HepG2 (cell line): ENCODE measurements around the gene PHEX. TPM values are rescaled to one million over a fixed set of nuclear protein-coding genes. Genes with fewer than 3 reads are reported as not detected.

Experiments used
- ATAC-seq: fragments of 200-7000 bp; cut with Tn5 transposase; 3 replicates; pipeline ENCODE4 v1.9.1; 2020; ENCODE audit warnings: mild to moderate bottlenecking, moderate library complexity
- BruUV-seq: library from RNA; stranded (reverse); fragments of 400-500 nt; replicated peaks from 2 replicates; lab custom pipeline; 2021; lab: Mats Ljungman, UMichigan
- CTCF ChIA-PET: fragments of 300-600 bp; formaldehyde crosslinking; extraction: SDS; loops from one replicate; lab custom pipeline; 2021; ENCODE audit warnings: low total read pairs, inconsistent platforms, low intra/inter-chr PET ratio; lab: Yijun Ruan, JAX
- POLR2A ChIA-PET: fragments of 350-600 bp; sonication (Branson Sonifier 250); formaldehyde crosslinking; loops from one replicate; lab custom pipeline; 2020; ENCODE audit warnings: antibody characterized with exemption, inconsistent platforms; lab: Yijun Ruan, JAX
- DNase-seq: peaks from one replicate; pipeline ENCODE4 v3.0.0-alpha.2; 2015; ENCODE audit warnings: low spot score
- FAIRE-seq: peaks from 3 replicates; lab custom pipeline; 2011; peaks lifted over from hg19 to GRCh38; lab: Jason Lieb, UNC
- H2AFZ ChIP-seq: one replicate; pipeline ENCODE4 v1.6.1; 2011; ENCODE audit warnings: low read length, inconsistent platforms
- H3K27ac ChIP-seq: fragments of 300-600 bp; 3 replicates; pipeline ENCODE4 v1.8.0; 2011; ENCODE audit warnings: mixed run types, mild to moderate bottlenecking, mixed read lengths, low read length, inconsistent platforms; ENCODE audit not compliant: insufficient read depth; ENCODE audit errors: extremely low read length
- H3K27me3 ChIP-seq, 2 experiments: fragments of 200-600 bp in 1 of 2; 2 replicates in 1 of 2; 3 replicates in 1 of 2; pipeline versions ENCODE4 v1.6.0 to v1.8.0; 2011; ENCODE audit warnings: low read length in 2 of 2, mild to moderate bottlenecking in 2 of 2, moderate library complexity in 2 of 2, inconsistent platforms in 1 of 2; ENCODE audit not compliant: insufficient read depth in 2 of 2, control insufficient read depth in 1 of 2
- H3K36me3 ChIP-seq, 2 experiments: fragments of 200-600 bp in 1 of 2; replicated peaks in 1 of 2; 2 replicates in 1 of 2; 3 replicates in 1 of 2; pipeline versions ENCODE4 v1.5.1 to v1.8.0; 2011; ENCODE audit warnings: low read length in 2 of 2, inconsistent platforms in 1 of 2; ENCODE audit not compliant: insufficient read depth in 2 of 2, control insufficient read depth in 1 of 2
- H3K4me1 ChIP-seq: 2 replicates; pipeline ENCODE4 v1.5.1; 2012; ENCODE audit warnings: low read length, inconsistent platforms; ENCODE audit not compliant: insufficient read depth
- H3K4me2 ChIP-seq: 2 replicates; pipeline ENCODE4 v1.6.0; 2011; ENCODE audit warnings: low read depth, low read length, inconsistent platforms
- H3K4me3 ChIP-seq, 3 experiments: fragments of 200-600 bp in 1 of 3; sonication (generic), shearing (Covaris generic) in 1 of 3; replicated peaks in 1 of 3; 2 replicates each; pipeline ENCODE4 v1.5.1; 2011 to 2016; ENCODE audit warnings: low read length in 3 of 3, inconsistent platforms in 2 of 3, low read depth in 2 of 3, mild to moderate bottlenecking in 2 of 3, control low read depth in 1 of 3, mixed read lengths in 1 of 3; ENCODE audit not compliant: insufficient read depth in 1 of 3
- H3K79me2 ChIP-seq: one replicate; pipeline ENCODE4 v1.6.1; 2011; ENCODE audit warnings: low read length, inconsistent platforms; ENCODE audit not compliant: insufficient read depth
- H3K9ac ChIP-seq: 2 replicates; pipeline ENCODE4 v1.6.0; 2011; ENCODE audit warnings: mild to moderate bottlenecking, low read depth, low read length, inconsistent platforms; ENCODE audit not compliant: insufficient read depth
- H3K9me3 ChIP-seq: 2 replicates; pipeline ENCODE4 v1.5.1; 2012; ENCODE audit warnings: mild to moderate bottlenecking, low read length
- H4K20me1 ChIP-seq: 2 replicates; pipeline ENCODE4 v1.6.0; 2011; ENCODE audit warnings: inconsistent platforms, mild to moderate bottlenecking, low read length, moderate library complexity; ENCODE audit not compliant: insufficient read depth
- ETV6 ChIP-seq: sonication (generic); formaldehyde crosslinking; conservative IDR thresholded peaks from 2 replicates; pipeline ENCODE4 v1.4.0; 2020; ENCODE audit warnings: missing genetic modification reagents
- GATA4 ChIP-seq: sonication (generic); IDR thresholded peaks from 2 replicates; pipeline ENCODE4 v1.6.1; 2016; ENCODE audit warnings: antibody characterized with exemption, low read depth, borderline replicate concordance
- JUNB ChIP-seq: sonication (generic); formaldehyde crosslinking; IDR thresholded peaks from 2 replicates; pipeline ENCODE4 v1.8.0; 2022; ENCODE audit warnings: missing genetic modification reagents, mild to moderate bottlenecking, borderline replicate concordance
- MTERF4 ChIP-seq: sonication (generic); formaldehyde crosslinking; IDR thresholded peaks from 2 replicates; pipeline ENCODE4 v1.8.0; 2023; ENCODE audit warnings: mild to moderate bottlenecking, missing genetic modification reagents
- REXO4 ChIP-seq: sonication (generic); formaldehyde crosslinking; IDR thresholded peaks from 2 replicates; pipeline ENCODE4 v1.8.0; 2022; ENCODE audit warnings: missing genetic modification reagents, mild to moderate bottlenecking, borderline replicate concordance
- SSRP1 ChIP-seq: IDR thresholded peaks from 2 replicates; pipeline ENCODE4 v1.6.1; 2016; ENCODE audit warnings: control low read depth
- TRAFD1 ChIP-seq: sonication (generic); formaldehyde crosslinking; IDR thresholded peaks from 2 replicates; pipeline ENCODE4 v1.5.1; 2020; ENCODE audit warnings: missing genetic modification reagents, mild to moderate bottlenecking, borderline replicate concordance
- ZNF30 ChIP-seq: sonication (generic); formaldehyde crosslinking; IDR thresholded peaks from 2 replicates; pipeline ENCODE4 v1.5.0; 2020; ENCODE audit warnings: mild to moderate bottlenecking, missing genetic modification reagents
- ZNF644 ChIP-seq: IDR thresholded peaks from 2 replicates; pipeline ENCODE4 v1.6.1; 2016; ENCODE audit warnings: low read depth
- WGBS: methylation state at CpG from one replicate; pipeline ENCODE4 v1.1.6; 2017; ENCODE audit warnings: low lambda C conversion rate; 5-methylcytosine and 5-hydroxymethylcytosine counted together
- in situ Hi-C: cut with HindIII; loops from 2 replicates; pipeline ENCODE4 v1.10.0; 2017; ENCODE audit warnings: low pct_unique_long_range_greater_than_20kb; ENCODE audit not compliant: extremely low pct_ligation_motif_present
- intact Hi-C: fragments of 100-400 bp; cut with micrococcal nuclease; formaldehyde crosslinking; loops from one replicate; pipeline ENCODE4 v1.10.0; 2022; ENCODE audit not compliant: unreplicated experiment
- polyA plus RNA-seq, 8 experiments: library from polyadenylated mRNA; depleted of rRNA in 3 of 8; stranded (reverse) in 7 of 8; unstranded in 1 of 8; fragments of >200 nt; fragmentation: Illumina TruSeq in 4 of 8; extraction: Trizol in 4 of 8; gene quantifications; 2 replicates each; pipeline versions ENCODE4 v1.2.1 to v1.2.3, GENCODE V29; 2011 to 2016; ENCODE audit warnings: low read depth in 4 of 8, missing spikeins in 1 of 8, mixed read lengths in 1 of 8; ENCODE audit not compliant: insufficient read depth in 1 of 8
- total RNA-seq, 5 experiments: library from RNA; depleted of rRNA; stranded (reverse); fragments of >200 nt; fragmentation: Illumina TruSeq; extraction: Trizol; gene quantifications; 2 replicates each; pipeline ENCODE4 v1.2.3, GENCODE V29; 2016; ENCODE audit warnings: low read depth in 1 of 5
- TF ChIP-seq, protein P1 (sequence below): sonication (generic); formaldehyde crosslinking; IDR thresholded peaks from 2 replicates; pipeline ENCODE4 v1.5.1; 2020; ENCODE audit warnings: missing genetic modification reagents, mild to moderate bottlenecking, borderline replicate concordance
- TF ChIP-seq, protein P2 (sequence below), 2 experiments: sonication (generic) in 1 of 2; formaldehyde crosslinking in 1 of 2; IDR thresholded peaks; 2 replicates each; pipeline versions ENCODE4 v1.5.1 to v1.6.1; 2011 to 2020; ENCODE audit warnings: borderline replicate concordance in 1 of 2, low read depth in 1 of 2, low read length in 1 of 2, mild to moderate bottlenecking in 1 of 2, missing genetic modification reagents in 1 of 2, moderate library complexity in 1 of 2

Gene PHEX
- total and polyA plus RNA-seq, 2 of the 13 experiments (the other 11 are each of a cell fraction or from before 2014, with no cell fraction given): 0.01 to 0.27 TPM

- Histone ChIP-seq H3K27me3 (no peaks in the 10 kb centered on the region), H3K27ac (no peak overlapping the region), H4K20me1 (no peaks in the 10 kb centered on the region), H3K4me2 (no peak overlapping the region), H3K4me3 (no peak overlapping the region), H3K9ac (no peak overlapping the region), H3K36me3 (no peaks in the 10 kb centered on the region), H3K9me3 (no peaks in the 10 kb centered on the region), H3K79me2 (no peaks in the 10 kb centered on the region), H2AFZ (no peak overlapping the region), H3K4me1 (no peaks in the 10 kb centered on the region)
- no TSS peak for BruUV-seq
- intact Hi-C loops: no loop called here
- in situ Hi-C loops: no loop called here
- CTCF ChIA-PET: no interaction called here
- WGBS: 66% methylated on average over 6 of the region's 6 CpGs
- no peak for FAIRE-seq
- TF ChIP-seq JUNB: no peak
- TF ChIP-seq ZNF30: no peak
- no peak for ATAC-seq
- POLR2A ChIA-PET: no interaction called here
- DNase-seq: no peak
Observed at GRCh38 chrX:22032506-22032905, 381 bp downstream of the PHEX start.

DNA sequence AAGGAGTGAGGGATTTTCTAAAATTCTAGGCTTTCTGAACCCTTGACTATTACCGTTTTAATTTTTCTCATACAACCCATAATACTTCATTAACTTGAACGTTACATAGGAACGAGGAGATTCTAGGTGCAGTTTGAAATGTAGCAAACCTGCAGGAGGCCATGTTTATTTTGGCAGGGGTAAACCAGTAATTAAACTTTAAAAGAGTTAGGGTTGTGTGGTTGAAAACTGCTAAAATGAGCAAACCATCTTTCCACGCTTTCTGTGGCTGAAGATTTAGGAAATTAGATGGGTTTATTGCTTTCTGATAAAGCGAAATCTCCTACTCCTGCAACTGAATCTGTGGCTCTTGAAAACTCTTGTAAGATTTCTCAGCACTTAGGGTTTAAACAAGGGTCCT lies 1.7 kb downstream of the PHEX start:
- ATAC-seq (no peak), FAIRE-seq (no peak), DNase-seq (no peak)
- BruUV-seq: no TSS peak
- no peaks in the 10 kb centered on the region for H3K36me3 ChIP-seq
- H3K79me2 ChIP-seq: no peaks in the 10 kb centered on the region
- intact Hi-C loops (no loop called here), in situ Hi-C loops (no loop called here)
- ChIA-PET CTCF (no interaction called here), POLR2A (no interaction called here)
- no peak overlapping the region for H3K4me2 ChIP-seq
- no peaks in the 10 kb centered on the region for H4K20me1 ChIP-seq
- no peaks in the 10 kb centered on the region for H3K27me3 ChIP-seq
- H2AFZ ChIP-seq: no peak overlapping the region
- WGBS: 61% methylated on average over 5 of the region's 5 CpGs
- H3K9ac ChIP-seq: no peak overlapping the region
- no peak overlapping the region for H3K27ac ChIP-seq
- H3K4me3 ChIP-seq: no peak overlapping the region
- no peaks in the 10 kb centered on the region for H3K9me3 ChIP-seq
- H3K4me1 ChIP-seq: no peaks in the 10 kb centered on the region
- TF ChIP-seq, protein P1, sequence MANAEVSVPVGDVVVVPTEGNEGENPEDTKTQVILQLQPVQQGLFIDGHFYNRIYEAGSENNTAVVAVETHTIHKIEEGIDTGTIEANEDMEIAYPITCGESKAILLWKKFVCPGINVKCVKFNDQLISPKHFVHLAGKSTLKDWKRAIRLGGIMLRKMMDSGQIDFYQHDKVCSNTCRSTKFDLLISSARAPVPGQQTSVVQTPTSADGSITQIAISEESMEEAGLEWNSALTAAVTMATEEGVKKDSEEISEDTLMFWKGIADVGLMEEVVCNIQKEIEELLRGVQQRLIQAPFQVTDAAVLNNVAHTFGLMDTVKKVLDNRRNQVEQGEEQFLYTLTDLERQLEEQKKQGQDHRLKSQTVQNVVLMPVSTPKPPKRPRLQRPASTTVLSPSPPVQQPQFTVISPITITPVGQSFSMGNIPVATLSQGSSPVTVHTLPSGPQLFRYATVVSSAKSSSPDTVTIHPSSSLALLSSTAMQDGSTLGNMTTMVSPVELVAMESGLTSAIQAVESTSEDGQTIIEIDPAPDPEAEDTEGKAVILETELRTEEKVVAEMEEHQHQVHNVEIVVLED (CRISPR knock-in tag): no peak
- no peak for TF ChIP-seq ZNF644 (CRISPR knock-in tag)
- TF ChIP-seq, protein P2, sequence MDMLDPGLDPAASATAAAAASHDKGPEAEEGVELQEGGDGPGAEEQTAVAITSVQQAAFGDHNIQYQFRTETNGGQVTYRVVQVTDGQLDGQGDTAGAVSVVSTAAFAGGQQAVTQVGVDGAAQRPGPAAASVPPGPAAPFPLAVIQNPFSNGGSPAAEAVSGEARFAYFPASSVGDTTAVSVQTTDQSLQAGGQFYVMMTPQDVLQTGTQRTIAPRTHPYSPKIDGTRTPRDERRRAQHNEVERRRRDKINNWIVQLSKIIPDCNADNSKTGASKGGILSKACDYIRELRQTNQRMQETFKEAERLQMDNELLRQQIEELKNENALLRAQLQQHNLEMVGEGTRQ (IDR thresholded peaks at IDR 0.05; ENCODE audit: low read depth, low read length): no peak
- TF ChIP-seq, protein P2 (CRISPR knock-in tag; IDR thresholded peaks at IDR 0.05; ENCODE audit: borderline replicate concordance): no peak
- no peak for TF ChIP-seq TRAFD1 (CRISPR knock-in tag)
- no peak for TF ChIP-seq ETV6 (CRISPR knock-in tag)
- TF ChIP-seq GATA4: no peak
- TF ChIP-seq REXO4 (CRISPR knock-in tag): no peak
- TF ChIP-seq SSRP1 (CRISPR knock-in tag): no peak
- TF ChIP-seq MTERF4 (CRISPR knock-in tag): no peak
